ENCODE data around the gene POM121. TPM values are rescaled to one million over a fixed set of nuclear protein-coding genes. Genes with fewer than 3 reads are reported as not detected.
"Not testable (repeated sequence)": the region's sequence is repeated elsewhere in the genome, so short reads cannot be mapped to it uniquely, and the experiment has no call there.

POM121 gene
- polyA plus RNA-seq, result 44.6 TPM
- long read RNA-seq, donor 1, partial matches to known transcripts, result 5 of 5 reads
- long read RNA-seq, donor 1, other reads (novel, unspliced or antisense), result 0 of 5 reads
- long read RNA-seq, donor 2, partial matches to known transcripts, result 5 of 5 reads
- long read RNA-seq, donor 2, other reads (novel, unspliced or antisense), result 0 of 5 reads
- long read RNA-seq, donor 3, partial matches to known transcripts, result 33 of 33 reads
- long read RNA-seq, donor 3, other reads (novel, unspliced or antisense), result 0 of 33 reads
- long read RNA-seq, donor 4, result 0 reads
- long read RNA-seq, donor 5, result 0 reads
- long read RNA-seq, donor 6, partial matches to known transcripts, result 25 of 30 reads
- long read RNA-seq, donor 6, other reads (novel, unspliced or antisense), result 5 of 30 reads
- long read RNA-seq, donor 7, result 0 reads
- long read RNA-seq, donor 8, partial matches to known transcripts, result 5 of 5 reads
- long read RNA-seq, donor 8, other reads (novel, unspliced or antisense), result 0 of 5 reads
- long read RNA-seq, donor 9, partial matches to known transcripts, result 10 of 10 reads
- long read RNA-seq, donor 9, other reads (novel, unspliced or antisense), result 0 of 10 reads
- long read RNA-seq, donor 10, full-length matches to known transcripts, result 1 of 21 reads
- long read RNA-seq, donor 10, partial matches to known transcripts, result 11 of 21 reads
- long read RNA-seq, donor 10, other reads (novel, unspliced or antisense), result 9 of 21 reads
- long read RNA-seq, donor 11, partial matches to known transcripts, result 6 of 6 reads
- long read RNA-seq, donor 11, other reads (novel, unspliced or antisense), result 0 of 6 reads

- no peaks in the 10 kb centered on the region for H3K4me1 ChIP-seq (ENCODE audit: control insufficient read depth, insufficient read depth, low read length)
- peak within 1 kb of the TSS; percentile 81 for H3K27ac ChIP-seq (ENCODE audit: low read length)
- no CpG with 5 or more reads among the region's 91 CpGs for WGBS (ENCODE audit: insufficient coverage, low lambda C conversion rate)
These were observed at the start of gene POM121 for GRCh38 chr7:72924733-72925545. Gene POM121 (plus strand): TSS chr7:72925095. CDS start chr7:72925122, 27 bp downstream.

GRCh38 chr7:72879079-72879736, 45.7 kb upstream of the POM121 start:
- WGBS (ENCODE audit: insufficient coverage, low lambda C conversion rate), result no CpG with 5 or more reads among the region's 59 CpGs
- not testable (repeated sequence) for H3K4me1 ChIP-seq (ENCODE audit: control insufficient read depth, insufficient read depth, low read length); H3K9me3 ChIP-seq (ENCODE audit: control insufficient read depth, low read depth, low read length); H3K27me3 ChIP-seq (ENCODE audit: control insufficient read depth, insufficient read depth, low read length); H3K36me3 ChIP-seq (ENCODE audit: control insufficient read depth, insufficient read depth, low read length)
- peak; percentile 72 to 82 for DNase-seq
- Histone ChIP-seq H3K27ac (ENCODE audit: low read length) (peak overlapping the region; percentile 85), H3K4me3 (ENCODE audit: low read length) (peak overlapping the region; percentile 69)

More at GRCh38 chr7:72924733-72925545, at the start of gene POM121:
- peak; percentile 88 to 90 for DNase-seq
- Histone ChIP-seq H3K4me3 (ENCODE audit: low read length) (peak within 1 kb of the TSS; percentile 87), H3K36me3 (ENCODE audit: control insufficient read depth, insufficient read depth, low read length) (peaks cover 36% of the 10 kb centered on the region), H3K9me3 (ENCODE audit: control insufficient read depth, low read depth, low read length) (no peaks in the 10 kb centered on the region), H3K27me3 (ENCODE audit: control insufficient read depth, insufficient read depth, low read length) (no peaks in the 10 kb centered on the region)

- Histone ChIP-seq H3K4me3 (ENCODE audit: low read length) (peak overlapping the region; percentile 69), H3K27ac (ENCODE audit: low read length) (peak overlapping the region; percentile 85)
- H3K36me3 ChIP-seq (ENCODE audit: control insufficient read depth, insufficient read depth, low read length); H3K9me3 ChIP-seq (ENCODE audit: control insufficient read depth, low read depth, low read length); H3K27me3 ChIP-seq (ENCODE audit: control insufficient read depth, insufficient read depth, low read length); H3K4me1 ChIP-seq (ENCODE audit: control insufficient read depth, insufficient read depth, low read length): not testable (repeated sequence)
- WGBS (ENCODE audit: insufficient coverage, low lambda C conversion rate), result no CpG with 5 or more reads among the region's 35 CpGs
- peak; percentile 74 to 88 for DNase-seq
These were observed 45.1 kb upstream of the POM121 start for GRCh38 chr7:72879737-72880215.

- H3K27me3 ChIP-seq (ENCODE audit: control insufficient read depth, insufficient read depth, low read length); H3K4me3 ChIP-seq (ENCODE audit: low read length); H3K4me1 ChIP-seq (ENCODE audit: control insufficient read depth, insufficient read depth, low read length); H3K27ac ChIP-seq (ENCODE audit: low read length); H3K9me3 ChIP-seq (ENCODE audit: control insufficient read depth, low read depth, low read length); DNase-seq: not testable (repeated sequence)
- H3K36me3 ChIP-seq (ENCODE audit: control insufficient read depth, insufficient read depth, low read length), result peaks cover 24% of the 10 kb centered on the region
- 90% methylated on average over 2 of the region's 4 CpGs for WGBS (ENCODE audit: insufficient coverage, low lambda C conversion rate)
These were observed 33.1 kb upstream of the POM121 start for GRCh38 chr7:72891750-72892149.

- no CpG with 5 or more reads among the region's 6 CpGs for WGBS (ENCODE audit: insufficient coverage, low lambda C conversion rate)
- H3K27me3 ChIP-seq (ENCODE audit: control insufficient read depth, insufficient read depth, low read length); H3K4me1 ChIP-seq (ENCODE audit: control insufficient read depth, insufficient read depth, low read length); H3K4me3 ChIP-seq (ENCODE audit: low read length); DNase-seq; H3K9me3 ChIP-seq (ENCODE audit: control insufficient read depth, low read depth, low read length); H3K27ac ChIP-seq (ENCODE audit: low read length): not testable (repeated sequence)
- H3K36me3 ChIP-seq (ENCODE audit: control insufficient read depth, insufficient read depth, low read length), result peaks cover 35% of the 10 kb centered on the region
These were observed 20.2 kb upstream of the POM121 start for GRCh38 chr7:72904740-72905139.

- not testable (repeated sequence) for DNase-seq; H3K27ac ChIP-seq (ENCODE audit: low read length); H3K4me3 ChIP-seq (ENCODE audit: low read length); H3K9me3 ChIP-seq (ENCODE audit: control insufficient read depth, low read depth, low read length); H3K4me1 ChIP-seq (ENCODE audit: control insufficient read depth, insufficient read depth, low read length); H3K27me3 ChIP-seq (ENCODE audit: control insufficient read depth, insufficient read depth, low read length)
- peaks cover 26% of the 10 kb centered on the region for H3K36me3 ChIP-seq (ENCODE audit: control insufficient read depth, insufficient read depth, low read length)
- WGBS (ENCODE audit: insufficient coverage, low lambda C conversion rate), result no CpG with 5 or more reads among the region's 10 CpGs
These were observed 16.5 kb upstream of the POM121 start for GRCh38 chr7:72908422-72908821.

GRCh38 chr7:72911395-72911794, 13.5 kb upstream of the POM121 start:
- not testable (repeated sequence) for H3K27me3 ChIP-seq (ENCODE audit: control insufficient read depth, insufficient read depth, low read length); H3K4me1 ChIP-seq (ENCODE audit: control insufficient read depth, insufficient read depth, low read length); H3K9me3 ChIP-seq (ENCODE audit: control insufficient read depth, low read depth, low read length); H3K27ac ChIP-seq (ENCODE audit: low read length); H3K4me3 ChIP-seq (ENCODE audit: low read length); DNase-seq
- H3K36me3 ChIP-seq (ENCODE audit: control insufficient read depth, insufficient read depth, low read length), result peaks cover 28% of the 10 kb centered on the region
- WGBS (ENCODE audit: insufficient coverage, low lambda C conversion rate), result no CpG with 5 or more reads among the region's 12 CpGs

GRCh38 chr7:72913750-72914149, 11.1 kb upstream of the POM121 start:
- not testable (repeated sequence) for H3K27ac ChIP-seq (ENCODE audit: low read length); H3K9me3 ChIP-seq (ENCODE audit: control insufficient read depth, low read depth, low read length); H3K4me3 ChIP-seq (ENCODE audit: low read length); H3K4me1 ChIP-seq (ENCODE audit: control insufficient read depth, insufficient read depth, low read length); DNase-seq; H3K27me3 ChIP-seq (ENCODE audit: control insufficient read depth, insufficient read depth, low read length)
- WGBS (ENCODE audit: insufficient coverage, low lambda C conversion rate), result no CpG with 5 or more reads among the region's 10 CpGs
- H3K36me3 ChIP-seq (ENCODE audit: control insufficient read depth, insufficient read depth, low read length), result peaks cover 23% of the 10 kb centered on the region

- H3K4me1 ChIP-seq (ENCODE audit: control insufficient read depth, insufficient read depth, low read length); H3K4me3 ChIP-seq (ENCODE audit: low read length); H3K27ac ChIP-seq (ENCODE audit: low read length); H3K27me3 ChIP-seq (ENCODE audit: control insufficient read depth, insufficient read depth, low read length); H3K9me3 ChIP-seq (ENCODE audit: control insufficient read depth, low read depth, low read length): not testable (repeated sequence)
- H3K36me3 ChIP-seq (ENCODE audit: control insufficient read depth, insufficient read depth, low read length), result peaks cover 26% of the 10 kb centered on the region
- WGBS (ENCODE audit: insufficient coverage, low lambda C conversion rate), result no CpG with 5 or more reads among the region's 9 CpGs
- DNase-seq, result peak; percentile 62 to 72
These were observed 10.0 kb upstream of the POM121 start for GRCh38 chr7:72914756-72915525.

Measured in large intestine (tissue), 12 donors.